Endothelial cell of umbilical vein (primary cell): Measurements from ENCODE around the gene GPR78. TPM values are rescaled to one million over a fixed set of nuclear protein-coding genes. Genes with fewer than 3 reads are reported as not detected.

Experiments
- BruUV-seq: library from RNA; stranded (reverse); fragments of 400-500 nt; replicated peaks from 2 replicates; lab custom pipeline; 2021; lab: Mats Ljungman, UMichigan
- CTCF ChIA-PET: fragments of 300-600, 350-600 bp; sonication (Branson Sonifier 250); formaldehyde crosslinking; loops from one replicate; lab custom pipeline; 2021; ENCODE audit warnings: antibody characterized with exemption, inconsistent platforms; lab: Charles Lee
- POLR2A ChIA-PET: fragments of 300-600, 350-600 bp; sonication (Branson Sonifier 250); formaldehyde crosslinking; loops from one replicate; lab custom pipeline; 2021; ENCODE audit warnings: antibody characterized with exemption, inconsistent platforms; lab: Charles Lee
- DNase-seq: peaks from one replicate; pipeline ENCODE4 v3.0.0-alpha.2; 2011; ENCODE audit warnings: low read depth, low spot score
- FAIRE-seq: peaks from 2 replicates; lab custom pipeline; 2011; peaks lifted over from hg19 to GRCh38; lab: Jason Lieb, UNC
- H2AFZ ChIP-seq: 2 replicates; pipeline ENCODE4 v1.6.0; 2012; ENCODE audit warnings: low read depth, low read length, control low read depth, inconsistent platforms
- H3K27ac ChIP-seq: 2 replicates; pipeline ENCODE4 v1.5.1; 2011; ENCODE audit warnings: low read depth, mild to moderate bottlenecking, control low read depth, low read length, moderate library complexity; ENCODE audit not compliant: insufficient read depth
- H3K27me3 ChIP-seq, 2 experiments: 2 replicates each; pipeline versions ENCODE4 v1.6.0 to v1.6.1; 2011; ENCODE audit warnings: low read length in 2 of 2, mixed read lengths in 1 of 2; ENCODE audit not compliant: control insufficient read depth in 2 of 2, insufficient read depth in 2 of 2
- H3K36me3 ChIP-seq, 2 experiments: 2 replicates in 1 of 2; 3 replicates in 1 of 2; pipeline ENCODE4 v1.5.1; 2011; ENCODE audit warnings: low read length in 2 of 2, mild to moderate bottlenecking in 1 of 2, moderate library complexity in 1 of 2; ENCODE audit not compliant: control insufficient read depth in 2 of 2, insufficient read depth in 2 of 2; ENCODE audit errors: extremely low read depth in 1 of 2
- H3K4me1 ChIP-seq: 3 replicates; pipeline ENCODE4 v1.5.1; 2011; ENCODE audit warnings: mild to moderate bottlenecking, low read length; ENCODE audit not compliant: control insufficient read depth, insufficient read depth; ENCODE audit errors: extremely low read depth
- H3K4me2 ChIP-seq: 2 replicates; pipeline ENCODE4 v1.6.1; 2011; ENCODE audit warnings: low read length, control low read depth, mixed read lengths; ENCODE audit not compliant: insufficient read depth
- H3K4me3 ChIP-seq, 3 experiments: fragments of 200-600 bp in 1 of 3; sonication (generic), shearing (Covaris generic) in 1 of 3; replicated peaks in 1 of 3; 2 replicates each; pipeline ENCODE4 v1.5.1; 2011 to 2016; ENCODE audit warnings: control low read depth in 3 of 3, low read length in 3 of 3, mild to moderate bottlenecking in 2 of 3, inconsistent platforms in 1 of 3, low read depth in 1 of 3, moderate library complexity in 1 of 3; ENCODE audit not compliant: insufficient read depth in 1 of 3
- H3K79me2 ChIP-seq: 2 replicates; pipeline ENCODE4 v1.6.0; 2012; ENCODE audit warnings: low read length, inconsistent platforms; ENCODE audit not compliant: control insufficient read depth, insufficient read depth
- H3K9ac ChIP-seq: replicated peaks from 2 replicates; pipeline ENCODE3; 2011; ENCODE audit warnings: low read length, control low read depth; ENCODE audit not compliant: insufficient read depth; ENCODE audit errors: extremely low read depth
- H3K9me1 ChIP-seq: replicated peaks from 3 replicates; pipeline ENCODE4 v1.6.0; 2011; ENCODE audit warnings: mild to moderate bottlenecking, low read length; ENCODE audit not compliant: control insufficient read depth, insufficient read depth; ENCODE audit errors: extremely low read depth
- H3K9me3 ChIP-seq: replicated peaks from 2 replicates; pipeline ENCODE4 v1.5.1; 2012; ENCODE audit warnings: low read length, inconsistent platforms; ENCODE audit not compliant: control insufficient read depth, insufficient read depth
- H4K20me1 ChIP-seq: replicated peaks from 2 replicates; pipeline ENCODE3; 2011; ENCODE audit warnings: mild to moderate bottlenecking, low read length; ENCODE audit not compliant: control insufficient read depth, insufficient read depth; ENCODE audit errors: extremely low read depth
- CTCF ChIP-seq, 2 donors: IDR thresholded peaks; 1 replicate in 1 of 2; 2 replicates in 1 of 2; pipeline ENCODE4 v1.5.1; 2011; ENCODE audit warnings: low read length in 2 of 2, mild to moderate bottlenecking in 2 of 2, moderate library complexity in 2 of 2, control low read depth in 1 of 2, inconsistent platforms in 1 of 2, low read depth in 1 of 2; ENCODE audit not compliant: insufficient read depth in 1 of 2; ENCODE audit errors: extremely low read depth in 1 of 2
- EZH2 ChIP-seq: IDR thresholded peaks from 2 replicates; pipeline ENCODE4 v1.6.1; 2012; ENCODE audit warnings: borderline replicate concordance, low read depth, mild to moderate bottlenecking, moderate library complexity, low read length, inconsistent platforms; ENCODE audit not compliant: severe bottlenecking
- FOS ChIP-seq: IDR thresholded peaks from 2 replicates; pipeline ENCODE4 v1.6.1; 2011; ENCODE audit warnings: mild to moderate bottlenecking, low read length, moderate library complexity, borderline replicate concordance; ENCODE audit not compliant: insufficient read depth
- GATA2 ChIP-seq: IDR thresholded peaks from 2 replicates; pipeline ENCODE4 v1.7.0; 2011; ENCODE audit warnings: low read depth, mild to moderate bottlenecking, moderate library complexity, mixed read lengths, low read length; ENCODE audit not compliant: insufficient read length, insufficient read depth
- JUN ChIP-seq: IDR thresholded peaks from 2 replicates; pipeline ENCODE4 v1.6.1; 2011; ENCODE audit warnings: borderline replicate concordance, low read depth; ENCODE audit not compliant: insufficient read length, insufficient read depth
- MAX ChIP-seq: IDR thresholded peaks from 2 replicates; pipeline ENCODE4 v1.6.1; 2011; ENCODE audit not compliant: insufficient read depth, insufficient read length
- MYC ChIP-seq: IDR thresholded peaks from one replicate; pipeline ENCODE4 v1.6.1; 2011; ENCODE audit warnings: mild to moderate bottlenecking, low read depth, low read length
- POLR2A ChIP-seq: IDR thresholded peaks from 2 replicates; pipeline ENCODE4 v1.6.1; 2012; ENCODE audit warnings: low read depth, mild to moderate bottlenecking, control low read depth, low read length
- POLR2AphosphoS5 ChIP-seq: IDR thresholded peaks from 2 replicates; pipeline ENCODE4 v1.6.1; 2012; ENCODE audit warnings: low read depth, mild to moderate bottlenecking, control low read depth, low read length, moderate library complexity; ENCODE audit not compliant: insufficient read depth
- dilution Hi-C: fragments of 300-500 bp; cut with MboI; formaldehyde crosslinking; loops from one replicate; pipeline ENCODE4 v1.15.0; 2019; ENCODE audit warnings: low sequenced_read_pairs; ENCODE audit not compliant: extremely low pct_ligation_motif_present
- intact Hi-C: fragments of 100-400 bp; cut with micrococcal nuclease; formaldehyde crosslinking; loops from one replicate; pipeline ENCODE4 v1.10.0; 2022
- polyA plus RNA-seq, 4 experiments: library from polyadenylated mRNA; depleted of rRNA in 3 of 4; stranded (reverse) in 3 of 4; unstranded in 1 of 4; fragments of >200 nt; gene quantifications; 2 replicates each; pipeline versions ENCODE4 v1.2.1 to v1.2.3, GENCODE V29; 2011 to 2012; ENCODE audit warnings: missing spikeins in 1 of 4
- total RNA-seq: library from RNA; stranded (reverse); gene quantifications from 2 replicates; pipeline ENCODE4 v1.2.3, GENCODE V29; 2021

GPR78 gene
- total and polyA plus RNA-seq, 2 donors (not counting 3 experiments of a cell fraction or from before 2014, with no cell fraction given) = not detected

- ChIA-PET POLR2A (no interaction called here), CTCF (interaction anchor here (1.9 to 2.5 kb wide), 2 partner anchors 125 kb away, joined by 11 to 26 read pairs; no protein-coding TSS in a partner anchor)
- BruUV-seq = no TSS peak
- Histone ChIP-seq H3K9ac (no peak overlapping the region), H3K9me3 (no peaks in the 10 kb centered on the region), H4K20me1 (no peaks in the 10 kb centered on the region), H3K4me3 (no peak overlapping the region), H3K27ac (no peak overlapping the region), H3K79me2 (no peaks in the 10 kb centered on the region), H3K4me2 (no peak overlapping the region), H3K4me1 (no peaks in the 10 kb centered on the region), H3K9me1 (no peaks in the 10 kb centered on the region), H2AFZ (no peak overlapping the region), H3K27me3 (peaks cover 22 to 26% of the 10 kb centered on the region in 2 experiments), H3K36me3 (no peaks in the 10 kb centered on the region)
- DNase-seq = no peak
- FAIRE-seq = no peak
- intact Hi-C loops (loop anchor here (10.0 kb wide), 1 partner anchor 329 kb away; the partner anchor contains the start of gene HTRA3), dilution Hi-C loops (no loop called here)
- TF ChIP-seq JUN (no peak), EZH2 (no peak), POLR2A (no peak), CTCF (IDR thresholded peaks at IDR 0.05; ENCODE audit: extremely low read depth in 1 of 2, insufficient read depth in 1 of 2, low read depth in 1 of 2, low read length in 2 of 2) (no peak), GATA2 (no peak), POLR2AphosphoS5 (no peak), MYC (no peak), FOS (no peak), MAX (no peak)
Measured at GRCh38 chr4:8593264-8594096, 13.3 kb downstream of the GPR78 start.
